T47D (cell line): ENCODE data around the gene CPNE8.

ENCODE experiments used
- DNase-seq, 2 experiments: peaks; one replicate each; pipeline versions ENCODE4 v3.0.0 to v3.0.0-alpha.2; 2011 to 2012; ENCODE audit warnings: low read depth in 1 of 2, low spot score in 1 of 2
- JUND ChIP-seq: IDR thresholded peaks from 2 replicates; pipeline ENCODE4 v1.6.1; 2012; ENCODE audit warnings: low read depth
- in situ Hi-C: cut with HindIII; loops from 2 replicates; pipeline ENCODE4 v1.10.0; 2016; ENCODE audit warnings: low sequenced_read_pairs, low pct_unique_long_range_greater_than_20kb

CPNE8 gene

DNA sequence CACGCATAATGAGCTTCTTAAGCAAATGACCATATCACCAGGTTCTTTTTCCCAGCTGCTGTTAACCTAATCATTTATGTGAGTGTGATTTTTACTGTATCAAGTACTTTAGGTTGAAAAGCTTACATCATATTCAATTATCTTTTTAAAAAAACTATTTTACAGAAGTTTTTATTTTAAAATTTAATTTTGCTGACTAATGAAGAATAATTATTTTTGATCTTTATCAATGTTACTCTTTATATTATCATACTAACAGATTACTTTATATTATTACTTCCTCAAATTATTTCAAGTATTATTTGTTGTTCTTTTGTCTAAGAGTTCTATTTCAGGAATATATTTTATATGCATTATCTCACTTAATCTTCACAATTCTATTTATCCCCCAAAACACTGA is 236.3 kb downstream of the CPNE8 start:
- in situ Hi-C loops = no loop called here
- TF ChIP-seq JUND = no peak
- DNase-seq = no peak

DNA sequence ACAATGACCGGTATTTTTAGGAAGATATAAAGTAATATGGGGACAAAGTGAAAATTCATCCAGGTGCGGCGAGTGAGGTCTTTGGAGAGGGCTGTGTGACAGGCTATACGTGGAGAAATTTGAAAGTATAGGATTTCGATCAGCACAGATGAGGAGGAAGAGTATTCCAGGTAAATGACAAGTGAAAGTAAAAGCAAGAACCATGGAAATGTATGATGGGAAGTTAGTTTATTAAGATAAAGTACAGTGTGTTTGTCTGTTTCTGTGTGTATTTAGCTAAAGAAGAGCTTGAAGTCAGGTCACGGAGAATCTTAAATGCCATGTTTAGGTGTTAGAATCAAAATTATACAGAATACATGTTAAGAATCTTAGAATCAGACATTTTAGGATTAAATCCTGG is 239.0 kb downstream of the CPNE8 start:
- DNase-seq = no peak
- TF ChIP-seq JUND = no peak
- in situ Hi-C loops = no loop called here

DNA sequence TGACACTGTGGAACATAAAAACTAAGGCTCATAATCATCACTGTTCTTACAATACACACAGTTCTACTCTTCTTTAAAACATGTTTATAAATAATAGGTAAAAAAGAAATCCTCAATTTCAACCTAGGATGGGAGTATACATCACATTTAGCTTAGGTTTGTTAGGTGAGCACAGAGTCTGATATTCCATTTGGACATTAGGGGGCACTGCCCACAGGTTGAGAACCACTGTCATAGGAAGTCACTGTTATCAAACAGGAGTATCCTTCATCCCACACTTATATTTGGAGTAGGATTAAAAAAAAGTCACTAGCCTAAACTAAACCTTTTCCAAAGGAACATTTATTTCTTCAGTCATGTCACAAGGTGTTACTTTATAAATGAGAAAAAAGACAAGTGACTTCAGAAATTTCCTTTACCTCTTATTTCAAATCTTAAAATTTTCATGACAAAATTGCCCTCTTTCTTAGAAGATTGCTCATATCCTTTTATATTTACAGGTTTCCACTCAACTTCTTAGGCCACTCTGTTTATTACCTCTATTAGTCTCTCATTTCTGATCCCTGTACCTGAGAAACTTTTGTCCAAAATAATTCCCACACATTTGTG is 240.6 kb downstream of the CPNE8 start:
- peak in 1 of 2 experiments; percentile 54 for DNase-seq
- TF ChIP-seq JUND = no peak
- in situ Hi-C loops = no loop called here

DNA sequence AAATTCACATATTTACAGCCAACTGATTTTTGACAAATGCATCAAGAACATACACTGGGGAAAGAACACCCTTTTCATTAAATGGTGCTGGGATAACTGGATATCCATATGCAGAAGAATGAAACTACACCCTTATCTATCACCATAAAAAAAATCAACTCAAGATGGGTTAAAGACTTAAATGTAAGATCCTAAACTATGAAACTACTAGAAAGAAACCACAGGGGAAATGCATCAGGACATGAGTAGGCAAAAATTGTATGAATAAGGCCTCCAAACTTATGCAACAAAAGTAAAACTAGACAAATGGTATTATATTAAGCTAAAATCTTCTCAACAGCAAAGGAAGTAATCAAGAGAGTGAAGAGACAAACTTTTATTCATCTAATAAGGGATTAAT is 242.6 kb downstream of the CPNE8 start:
- DNase-seq = no peak
- TF ChIP-seq JUND = no peak
- in situ Hi-C loops = no loop called here

DNA sequence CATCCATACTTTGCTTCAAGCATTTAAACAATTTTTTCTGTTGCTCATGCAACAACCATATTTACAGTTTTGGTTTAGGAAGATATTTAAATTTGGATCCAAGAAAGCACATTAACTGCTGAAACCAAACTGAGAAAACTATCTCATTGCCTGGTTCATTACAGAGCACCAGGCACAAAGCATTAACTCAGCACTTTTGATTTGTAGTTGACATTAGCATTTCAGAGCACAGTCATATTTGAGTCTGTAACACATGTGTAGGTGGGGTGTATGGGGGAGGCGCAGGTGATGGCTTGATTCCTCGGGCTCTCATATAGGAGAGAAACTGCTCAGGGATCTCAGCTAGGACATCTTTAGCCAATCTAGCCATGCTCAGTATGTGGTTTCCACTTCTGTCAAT is 251.7 kb downstream of the CPNE8 start:
- no peak for TF ChIP-seq JUND
- in situ Hi-C loops = no loop called here
- no peak for DNase-seq

DNA sequence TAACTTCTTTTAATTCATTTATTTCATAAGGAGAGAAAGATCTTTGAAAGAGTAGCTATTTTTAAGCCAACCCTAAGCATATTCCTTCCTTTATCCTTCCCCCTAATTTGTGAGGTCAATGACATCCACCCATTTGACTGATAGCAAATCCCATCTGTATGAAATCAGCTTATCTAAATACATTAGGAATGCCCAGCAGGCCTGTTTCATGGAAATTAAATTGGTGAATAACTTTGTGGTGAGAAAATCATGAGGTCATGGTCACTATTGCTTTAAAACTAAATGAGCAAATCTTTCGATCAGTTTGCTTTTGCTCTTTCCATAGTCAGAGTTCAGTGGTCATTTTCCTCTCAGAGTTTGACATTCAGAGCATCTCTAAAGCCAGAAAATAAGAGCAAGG is 256.6 kb downstream of the CPNE8 start:
- TF ChIP-seq JUND = no peak
- in situ Hi-C loops = no loop called here
- DNase-seq = no peak

DNA sequence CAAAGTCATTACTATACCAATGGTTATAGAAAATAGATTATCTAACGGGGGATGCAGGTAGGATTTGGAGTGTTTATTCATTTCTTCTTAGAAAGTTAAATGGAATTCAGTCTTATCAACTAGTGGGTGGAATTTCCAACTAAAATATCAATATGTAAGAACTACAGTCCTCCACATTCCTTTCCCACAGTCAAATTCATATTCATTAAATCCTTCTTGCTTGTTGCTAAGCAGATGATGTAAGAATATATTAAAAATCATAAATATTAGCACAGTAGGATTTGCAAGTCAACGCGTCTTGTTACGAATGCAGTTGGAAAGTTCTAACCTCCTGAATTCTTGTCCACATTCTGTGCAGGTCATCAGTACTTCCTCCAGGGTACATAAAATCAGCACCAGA is 259.2 kb downstream of the CPNE8 start:
- no peak for DNase-seq
- TF ChIP-seq JUND = no peak
- in situ Hi-C loops = no loop called here

DNA sequence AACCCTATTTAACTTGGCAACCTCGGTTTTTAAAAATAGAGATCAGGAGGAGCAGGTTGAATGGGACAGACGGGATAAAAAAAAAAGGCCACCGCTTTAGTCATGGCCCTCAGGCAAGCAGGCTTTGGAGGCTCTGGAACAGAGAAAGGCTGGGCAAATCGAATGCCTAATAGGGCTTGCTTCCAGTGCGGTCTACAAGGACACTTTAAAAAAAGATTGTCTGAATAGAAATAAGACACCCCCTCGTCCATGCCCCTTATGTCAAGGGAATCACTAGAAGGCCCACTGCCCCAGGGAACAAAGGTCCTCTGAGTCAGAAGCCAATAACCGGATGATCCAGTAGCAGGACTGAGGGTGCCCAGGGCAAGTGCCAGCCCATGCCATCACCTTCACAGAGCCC is 265.8 kb downstream of the CPNE8 start:
- in situ Hi-C loops = no loop called here
- no peak for TF ChIP-seq JUND
- no peak for DNase-seq

DNA sequence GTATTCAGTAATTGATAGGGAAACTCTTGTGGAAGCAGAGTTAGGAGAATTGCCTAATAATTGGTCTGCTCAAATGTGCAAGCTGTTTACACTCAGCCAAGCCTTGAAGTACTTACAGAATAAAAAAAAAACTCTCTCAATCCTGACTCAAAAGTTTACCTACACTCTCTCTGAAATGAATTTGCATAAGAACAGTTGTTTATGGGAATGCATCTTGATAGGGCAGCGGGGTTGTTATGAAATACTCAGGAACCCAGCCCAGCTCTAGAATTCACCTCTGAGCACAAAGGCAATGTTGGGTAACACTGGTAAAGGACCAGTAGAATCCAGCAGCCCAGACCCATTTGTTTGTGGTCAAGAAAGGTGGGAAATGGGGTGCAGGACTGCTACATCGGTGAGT is 267.0 kb downstream of the CPNE8 start:
- no peak for TF ChIP-seq JUND
- in situ Hi-C loops = no loop called here

DNA sequence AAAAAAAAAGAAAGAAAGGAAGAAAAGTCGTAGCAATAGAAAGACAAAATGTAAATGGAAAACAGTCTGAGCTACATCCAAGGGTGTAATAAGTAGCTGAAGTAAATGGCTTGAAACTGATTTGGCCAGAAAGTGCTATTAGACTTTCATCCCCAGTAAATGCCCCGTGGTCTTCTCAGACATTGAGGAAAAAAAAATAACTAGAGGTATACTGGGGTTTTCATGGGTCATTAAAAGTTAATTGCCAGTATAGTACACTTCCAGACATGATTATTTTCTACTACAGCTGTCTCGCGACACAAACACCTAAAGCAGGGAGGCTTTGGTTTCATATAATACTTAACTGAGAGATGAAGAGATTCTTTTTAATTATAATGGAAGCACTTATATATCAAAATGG is 271.9 kb downstream of the CPNE8 start:
- TF ChIP-seq JUND = no peak

More for the DNA sequence above, 267.0 kb downstream of the CPNE8 start:
- DNase-seq = no peak

DNA sequence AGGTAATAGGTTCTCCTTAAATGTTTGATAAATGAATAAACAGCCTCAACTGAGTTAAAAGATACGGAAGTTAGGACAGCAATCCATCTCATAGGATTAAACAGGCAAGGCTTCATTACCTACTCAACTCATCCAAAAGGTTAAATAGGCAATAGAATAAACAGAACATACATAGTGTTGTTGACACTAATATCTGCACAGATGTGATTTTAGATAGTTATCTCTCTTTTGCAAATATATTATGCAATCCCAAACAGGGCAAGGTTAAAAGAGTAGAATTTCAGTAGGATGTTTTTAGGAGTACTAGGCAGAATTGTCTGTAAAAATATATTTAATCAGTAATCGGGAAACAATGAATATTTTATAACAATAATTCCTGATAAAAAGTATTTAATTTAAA is 276.3 kb downstream of the CPNE8 start:
- in situ Hi-C loops = no loop called here
- no peak for DNase-seq
- no peak for TF ChIP-seq JUND

More for the DNA sequence above, 271.9 kb downstream of the CPNE8 start:
- no peak for DNase-seq
- in situ Hi-C loops = no loop called here

DNA sequence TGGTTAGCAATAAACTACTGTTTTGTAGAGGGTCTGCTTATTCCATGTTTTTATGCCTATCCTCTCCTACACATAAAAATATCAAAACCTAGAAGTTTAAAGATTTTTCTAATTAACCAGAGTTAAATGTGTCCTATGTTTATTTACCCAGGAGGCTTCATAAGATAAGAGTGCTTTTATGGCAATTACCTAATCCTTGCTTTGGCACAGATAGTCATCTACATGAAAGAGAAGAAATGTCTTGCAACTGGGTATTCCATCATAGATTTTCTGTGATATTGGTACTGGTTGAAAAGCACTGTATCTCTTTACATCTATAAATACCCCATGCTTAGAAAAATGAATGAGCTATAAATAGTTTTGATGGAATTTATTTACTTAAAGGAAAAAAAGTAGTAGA is 277.1 kb downstream of the CPNE8 start:
- no peak for DNase-seq
- no peak for TF ChIP-seq JUND
- in situ Hi-C loops = no loop called here

DNA sequence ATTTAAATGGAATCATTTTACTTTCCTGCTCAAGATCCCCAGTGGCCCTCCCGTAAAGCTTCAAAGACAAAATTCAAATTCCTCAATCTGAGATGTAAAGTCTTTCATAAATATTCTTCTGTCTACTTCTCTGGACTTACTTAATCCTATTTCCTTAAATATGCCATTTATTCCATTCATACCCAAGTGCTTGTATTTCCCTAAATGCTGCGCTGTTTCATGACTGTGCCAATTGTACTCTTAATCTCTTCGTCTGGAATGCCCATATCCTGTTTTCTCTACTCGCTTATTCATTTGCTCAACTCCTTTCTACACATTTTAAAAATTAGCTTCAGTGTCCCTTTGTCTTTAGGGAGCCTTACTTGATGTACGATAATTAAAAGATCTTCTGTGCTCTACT is 280.1 kb downstream of the CPNE8 start:
- in situ Hi-C loops = no loop called here
- no peak for TF ChIP-seq JUND
- no peak for DNase-seq

DNA sequence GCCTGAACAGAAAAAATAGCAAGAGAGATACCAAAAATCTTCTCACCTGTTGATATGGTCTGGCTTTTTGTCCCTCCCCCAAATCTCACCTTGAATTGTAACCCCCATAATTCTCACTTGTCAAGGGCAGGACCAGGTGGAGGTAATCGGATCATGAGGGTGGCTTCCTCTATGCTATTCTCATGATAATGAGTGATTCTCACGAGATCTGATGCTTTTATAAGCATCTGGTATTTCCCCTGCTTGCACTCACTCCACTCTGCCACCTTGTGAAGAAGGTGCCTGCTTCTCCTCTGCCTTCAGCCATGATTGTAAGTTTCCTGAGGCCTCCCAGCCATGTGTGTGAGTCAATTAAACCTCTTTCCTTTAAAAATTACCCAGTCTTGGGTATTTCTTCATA is 291.2 kb downstream of the CPNE8 start:
- no peak for DNase-seq
- in situ Hi-C loops = no loop called here
- no peak for TF ChIP-seq JUND
